ENCODE measurements around the gene RBPJL. TPM values are rescaled to one million over a fixed set of nuclear protein-coding genes. Genes with fewer than 3 reads are reported as not detected.

RBPJL gene
- total and polyA plus RNA-seq, 2 of the 13 experiments (the other 11 are each of a cell fraction or from before 2014, with no cell fraction given): not detected

DNA sequence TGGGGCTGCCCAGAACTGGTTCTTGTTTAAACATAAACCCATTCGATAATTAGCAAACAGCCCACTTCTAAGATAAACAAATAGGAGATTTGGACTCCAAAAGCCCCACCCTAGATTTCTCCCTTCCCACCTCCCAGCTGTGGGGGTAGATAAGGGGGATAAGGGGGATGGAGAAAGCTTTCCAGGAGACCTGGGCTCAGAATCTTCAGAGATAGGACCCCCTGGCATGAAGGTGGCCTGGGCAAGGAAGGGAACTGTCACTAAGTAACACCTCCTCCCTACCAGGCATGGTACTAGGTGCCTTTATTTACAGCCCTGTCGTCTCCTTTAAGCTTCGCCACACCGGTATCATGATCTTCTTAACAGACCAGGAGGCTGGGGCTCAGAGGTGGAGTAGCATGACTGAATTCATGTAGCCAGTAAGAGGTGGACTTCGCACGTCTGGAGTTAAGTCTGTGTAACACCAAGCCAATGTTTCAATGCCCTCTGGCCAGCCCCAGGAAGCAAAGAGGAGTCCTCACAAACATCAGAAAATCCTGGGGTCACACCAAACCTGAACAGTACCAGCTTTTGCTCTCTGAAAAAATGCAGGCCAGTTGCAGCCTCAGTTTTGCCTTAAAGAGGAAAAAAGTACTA, 37.0 kb downstream of the RBPJL start (continued):
- no peak for TF ChIP-seq ZNF318 (CRISPR knock-in tag; IDR thresholded peaks at IDR 0.05)
- TF ChIP-seq TMF1 (CRISPR knock-in tag; IDR thresholded peaks at IDR 0.05; ENCODE audit: low read depth): 0 out of 2 replicates have a peak, but pooled peaks have one; percentile 42
- TF ChIP-seq, protein P1, sequence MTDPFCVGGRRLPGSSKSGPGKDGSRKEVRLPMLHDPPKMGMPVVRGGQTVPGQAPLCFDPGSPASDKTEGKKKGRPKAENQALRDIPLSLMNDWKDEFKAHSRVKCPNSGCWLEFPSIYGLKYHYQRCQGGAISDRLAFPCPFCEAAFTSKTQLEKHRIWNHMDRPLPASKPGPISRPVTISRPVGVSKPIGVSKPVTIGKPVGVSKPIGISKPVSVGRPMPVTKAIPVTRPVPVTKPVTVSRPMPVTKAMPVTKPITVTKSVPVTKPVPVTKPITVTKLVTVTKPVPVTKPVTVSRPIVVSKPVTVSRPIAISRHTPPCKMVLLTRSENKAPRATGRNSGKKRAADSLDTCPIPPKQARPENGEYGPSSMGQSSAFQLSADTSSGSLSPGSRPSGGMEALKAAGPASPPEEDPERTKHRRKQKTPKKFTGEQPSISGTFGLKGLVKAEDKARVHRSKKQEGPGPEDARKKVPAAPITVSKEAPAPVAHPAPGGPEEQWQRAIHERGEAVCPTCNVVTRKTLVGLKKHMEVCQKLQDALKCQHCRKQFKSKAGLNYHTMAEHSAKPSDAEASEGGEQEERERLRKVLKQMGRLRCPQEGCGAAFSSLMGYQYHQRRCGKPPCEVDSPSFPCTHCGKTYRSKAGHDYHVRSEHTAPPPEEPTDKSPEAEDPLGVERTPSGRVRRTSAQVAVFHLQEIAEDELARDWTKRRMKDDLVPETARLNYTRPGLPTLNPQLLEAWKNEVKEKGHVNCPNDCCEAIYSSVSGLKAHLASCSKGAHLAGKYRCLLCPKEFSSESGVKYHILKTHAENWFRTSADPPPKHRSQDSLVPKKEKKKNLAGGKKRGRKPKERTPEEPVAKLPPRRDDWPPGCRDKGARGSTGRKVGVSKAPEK (CRISPR knock-in tag; IDR thresholded peaks at IDR 0.05; ENCODE audit: borderline replicate concordance): no peak
- TF ChIP-seq ATRX (CRISPR knock-in tag; IDR thresholded peaks at IDR 0.05; ENCODE audit: borderline replicate concordance): no peak
- no peak for TF ChIP-seq ZMYM3 (CRISPR knock-in tag; IDR thresholded peaks at IDR 0.05)
- TF ChIP-seq ZFP41 (CRISPR knock-in tag; IDR thresholded peaks at IDR 0.05; ENCODE audit: borderline replicate concordance): peak; percentile 71; the same call in 1 of the 2 replicates
- TF ChIP-seq ZNF543 (CRISPR knock-in tag; IDR thresholded peaks at IDR 0.05): peak; percentile 87; the same call in 1 of the 2 replicates
- TF ChIP-seq NONO (IDR thresholded peaks at IDR 0.05): no peak
- TF ChIP-seq NONO (CRISPR knock-in tag; conservative IDR thresholded peaks at IDR 0.05): no peak
- peak; percentile 57; the same call in 1 of the 2 replicates for TF ChIP-seq SP4 (CRISPR knock-in tag; IDR thresholded peaks at IDR 0.05)
- peak; percentile 72 for TF ChIP-seq SP5 (CRISPR knock-in tag; IDR thresholded peaks at IDR 0.05; ENCODE audit: borderline replicate concordance, low read depth)
- peak; percentile 33; the same call in 1 of the 2 replicates for TF ChIP-seq KDM6A (CRISPR knock-in tag; IDR thresholded peaks at IDR 0.05; ENCODE audit: low read depth)
- TF ChIP-seq, protein P2, sequence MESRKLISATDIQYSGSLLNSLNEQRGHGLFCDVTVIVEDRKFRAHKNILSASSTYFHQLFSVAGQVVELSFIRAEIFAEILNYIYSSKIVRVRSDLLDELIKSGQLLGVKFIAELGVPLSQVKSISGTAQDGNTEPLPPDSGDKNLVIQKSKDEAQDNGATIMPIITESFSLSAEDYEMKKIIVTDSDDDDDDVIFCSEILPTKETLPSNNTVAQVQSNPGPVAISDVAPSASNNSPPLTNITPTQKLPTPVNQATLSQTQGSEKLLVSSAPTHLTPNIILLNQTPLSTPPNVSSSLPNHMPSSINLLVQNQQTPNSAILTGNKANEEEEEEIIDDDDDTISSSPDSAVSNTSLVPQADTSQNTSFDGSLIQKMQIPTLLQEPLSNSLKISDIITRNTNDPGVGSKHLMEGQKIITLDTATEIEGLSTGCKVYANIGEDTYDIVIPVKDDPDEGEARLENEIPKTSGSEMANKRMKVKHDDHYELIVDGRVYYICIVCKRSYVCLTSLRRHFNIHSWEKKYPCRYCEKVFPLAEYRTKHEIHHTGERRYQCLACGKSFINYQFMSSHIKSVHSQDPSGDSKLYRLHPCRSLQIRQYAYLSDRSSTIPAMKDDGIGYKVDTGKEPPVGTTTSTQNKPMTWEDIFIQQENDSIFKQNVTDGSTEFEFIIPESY (CRISPR knock-in tag; IDR thresholded peaks at IDR 0.05): 0 out of 2 replicates have a peak, but pooled peaks have one; percentile 16
- no peak for TF ChIP-seq PLSCR1 (CRISPR knock-in tag; IDR thresholded peaks at IDR 0.05; ENCODE audit: borderline replicate concordance)

All from HepG2 (cell line).